ENCODE measurements around the gene MFAP4.

MFAP4 gene

GRCh38 chr17:19409509-19409908 is 22.5 kb upstream of the MFAP4 start:
- DNase-seq: no peak

GRCh38 chr17:19409066-19409465 is 22.1 kb upstream of the MFAP4 start:
- DNase-seq: no peak

DNA sequence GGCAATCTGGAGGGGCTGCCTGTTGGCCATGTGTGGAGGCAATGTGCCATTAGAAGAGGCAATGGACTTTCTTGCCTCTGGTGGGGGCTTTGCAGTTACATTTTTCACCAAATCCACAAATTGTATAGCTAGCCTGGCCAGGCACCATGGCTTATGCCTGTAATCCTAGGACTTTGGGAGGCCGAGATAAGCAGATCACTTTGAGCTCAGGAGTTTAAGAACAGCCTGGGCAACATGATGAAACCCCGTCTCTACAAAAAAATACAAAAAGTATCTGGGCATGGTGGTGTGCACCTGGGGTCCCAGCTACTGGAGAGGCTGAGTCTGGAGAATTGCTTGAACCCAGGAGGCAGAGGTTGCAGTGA is 21.3 kb upstream of the MFAP4 start:
- no peak for DNase-seq

DNA sequence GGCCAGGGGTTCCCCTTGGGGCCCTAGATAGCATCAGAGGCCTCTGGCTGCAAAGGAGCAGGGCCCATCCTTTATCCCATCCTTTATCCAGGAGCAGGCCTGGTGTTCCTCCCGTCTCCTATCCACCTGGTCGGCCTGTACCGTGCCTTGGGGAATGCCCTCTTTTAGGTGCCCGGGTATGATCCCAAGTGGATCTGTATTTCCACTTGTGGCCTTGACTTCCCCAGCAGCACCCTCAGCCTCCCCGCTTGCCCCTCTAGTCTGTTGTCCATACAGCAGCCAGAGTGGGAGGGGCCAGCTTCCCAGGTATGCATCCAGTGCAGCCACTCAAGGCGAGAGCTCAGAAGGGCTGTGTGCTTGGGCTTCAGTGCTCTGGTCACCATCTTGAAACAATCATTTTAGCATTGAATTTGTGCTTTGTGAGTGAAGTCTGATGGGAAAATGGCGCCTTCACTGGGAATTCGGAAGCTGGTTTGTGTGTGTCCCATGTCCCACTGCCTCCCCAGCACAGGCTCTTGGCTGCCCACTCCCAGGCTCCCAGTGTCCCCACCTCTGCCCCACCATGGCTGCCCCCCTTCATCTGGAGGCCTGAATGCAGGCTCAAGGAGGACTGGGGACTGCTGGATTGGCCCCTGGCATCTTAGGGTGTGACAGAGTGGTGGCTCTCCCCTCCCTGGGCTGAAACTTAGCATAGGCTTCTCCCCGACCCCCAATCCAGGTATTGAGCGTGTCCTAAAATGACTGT is 20.8 kb upstream of the MFAP4 start:
- DNase-seq: no peak

- no peak for DNase-seq
Measured at GRCh38 chr17:19405114-19405513, 18.1 kb upstream of the MFAP4 start.

DNA sequence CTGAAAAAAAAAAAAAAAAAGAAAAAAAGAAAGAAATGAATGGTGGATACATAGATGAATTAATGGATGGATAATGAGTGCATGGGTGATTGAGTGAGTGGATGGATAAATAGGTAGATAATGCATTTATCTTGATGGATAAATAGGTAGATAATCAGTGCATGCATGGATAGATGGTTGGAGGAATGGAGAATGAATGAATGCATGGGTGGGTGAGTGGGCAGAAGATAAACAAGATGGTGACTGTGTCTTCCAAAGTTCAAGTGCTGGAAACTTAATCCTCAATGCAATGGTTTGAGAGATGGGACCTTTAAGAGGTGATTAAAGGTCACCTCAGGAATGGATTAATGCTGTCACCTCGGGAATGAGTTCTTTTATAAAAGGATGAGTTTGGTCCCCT is 17.3 kb upstream of the MFAP4 start:
- DNase-seq: no peak

GRCh38 chr17:19403021-19403420 is 16.0 kb upstream of the MFAP4 start:
- no peak for DNase-seq

GRCh38 chr17:19402171-19402570 is 15.2 kb upstream of the MFAP4 start:
- DNase-seq: no peak

DNA sequence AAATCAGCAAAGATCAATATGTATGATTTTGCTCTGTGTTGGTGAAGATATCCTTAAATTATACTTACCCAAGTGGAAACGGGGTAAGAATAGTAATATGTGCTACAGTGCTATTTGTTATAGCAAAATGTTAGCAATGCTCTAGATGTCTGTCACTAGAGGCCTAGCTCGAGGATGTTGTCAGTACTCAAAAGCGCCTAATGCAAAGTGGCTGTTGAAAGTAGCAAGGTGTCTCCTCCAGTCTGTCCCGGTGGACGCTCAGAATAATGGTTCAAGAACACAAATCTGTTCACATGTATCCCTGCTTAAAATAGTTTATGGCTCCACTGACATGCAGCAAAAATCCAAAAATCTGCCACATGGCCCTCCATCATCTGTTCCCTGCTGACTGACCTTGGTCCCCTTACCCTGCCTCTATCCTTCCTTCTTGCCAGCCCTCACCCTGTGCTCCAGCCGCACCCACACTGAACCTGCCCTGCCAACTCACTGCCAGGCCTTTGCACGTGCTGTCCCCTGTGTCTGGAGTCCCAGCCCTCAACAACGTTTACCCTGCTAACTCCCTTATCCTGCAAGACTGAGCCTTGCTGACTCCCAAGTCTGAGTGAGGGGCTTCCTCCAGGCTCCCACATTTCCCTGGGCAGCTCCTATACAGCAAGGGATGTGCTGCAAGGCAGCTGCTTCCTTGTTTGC is 14.5 kb upstream of the MFAP4 start:
- DNase-seq: no peak

- no peak for DNase-seq
Measured at GRCh38 chr17:19399750-19400450, 12.9 kb upstream of the MFAP4 start.

DNA sequence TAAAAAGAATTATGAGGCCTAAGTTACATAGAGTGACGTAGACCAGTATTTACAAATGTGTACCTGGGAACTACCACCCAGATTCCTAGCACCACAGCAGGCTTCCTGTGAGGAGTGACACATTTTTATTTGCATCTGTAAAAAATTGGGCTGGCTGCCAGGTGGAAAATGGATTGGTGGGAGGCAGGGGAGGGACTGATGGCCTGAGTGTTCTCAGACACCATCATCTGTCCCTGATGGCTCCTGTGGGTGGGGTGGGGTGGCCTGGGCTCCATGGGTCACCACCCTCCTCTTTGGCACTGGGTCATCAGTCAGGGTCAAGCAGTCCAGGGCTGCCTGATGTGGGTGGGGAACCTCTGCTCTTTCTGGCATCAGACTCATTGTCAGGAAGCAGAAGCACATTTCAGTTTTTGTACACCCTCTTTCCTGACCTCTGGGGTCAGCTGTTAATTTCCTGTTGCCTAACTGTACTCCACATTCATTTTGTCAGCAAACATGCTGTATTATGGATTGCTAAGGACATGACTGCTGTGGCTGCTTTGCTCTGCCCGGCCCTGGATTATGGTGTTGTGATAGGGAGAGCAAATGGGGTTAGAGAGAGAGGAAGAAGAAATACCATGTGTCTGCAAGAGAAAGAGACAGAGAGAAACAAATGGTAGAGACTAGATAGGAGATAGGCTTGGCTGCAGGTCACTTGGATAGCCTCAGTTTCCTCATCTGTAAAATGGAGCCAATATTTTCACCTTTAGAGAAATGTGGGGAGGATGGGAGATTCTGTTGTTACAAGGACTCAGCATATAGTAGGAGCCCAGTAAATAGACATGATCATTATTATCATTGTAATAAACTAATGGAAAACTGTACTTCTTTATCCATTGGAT is 11.6 kb upstream of the MFAP4 start:
- DNase-seq: peak; percentile 81

DNA sequence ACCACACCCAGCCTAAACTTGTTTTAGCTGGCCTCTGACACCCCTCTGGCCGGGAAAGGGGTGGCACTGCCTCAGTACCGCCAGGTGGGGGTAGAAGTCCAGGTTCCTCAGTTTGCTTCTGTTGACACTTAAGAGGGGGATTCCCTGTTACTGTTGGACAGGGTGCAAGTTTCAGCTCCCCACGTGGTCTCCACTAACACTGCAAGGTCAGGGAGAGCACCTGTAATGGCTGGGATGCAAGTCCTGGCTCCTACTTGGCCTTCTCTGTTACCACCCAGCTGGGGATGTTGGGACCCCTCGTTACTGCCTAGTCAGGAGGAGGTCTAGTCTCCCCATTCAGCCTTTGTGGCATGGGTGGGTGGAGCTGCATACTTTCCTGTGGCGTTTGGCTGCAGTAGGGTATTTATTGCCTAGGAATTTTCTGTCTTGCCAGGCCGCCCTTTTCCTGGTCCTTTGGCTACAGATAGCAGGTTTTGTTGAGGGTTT is 10.6 kb upstream of the MFAP4 start:
- no peak for DNase-seq

DNA sequence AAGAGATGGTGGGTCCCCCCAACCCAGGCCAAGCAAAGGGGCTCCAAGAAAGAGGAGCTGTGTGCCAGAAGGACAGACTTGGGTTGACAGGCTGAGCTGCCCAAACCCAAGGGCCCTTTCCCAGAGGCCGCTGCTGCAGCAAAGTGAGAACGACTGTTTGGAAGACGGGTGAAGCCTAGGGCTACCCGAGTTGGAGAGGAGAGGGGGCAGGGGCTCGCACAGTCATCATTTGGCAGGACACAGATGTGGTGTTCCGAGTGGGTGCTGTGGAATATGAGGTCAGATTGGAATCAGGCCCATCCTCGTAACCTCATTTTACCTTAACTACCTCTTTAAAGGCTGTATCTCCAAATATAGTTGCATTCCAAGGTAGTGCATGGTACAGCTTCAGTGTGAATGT is 5.3 kb upstream of the MFAP4 start:
- no peak for DNase-seq

- DNase-seq: no peak
Measured at GRCh38 chr17:19391432-19391831, 4.4 kb upstream of the MFAP4 start.

DNA sequence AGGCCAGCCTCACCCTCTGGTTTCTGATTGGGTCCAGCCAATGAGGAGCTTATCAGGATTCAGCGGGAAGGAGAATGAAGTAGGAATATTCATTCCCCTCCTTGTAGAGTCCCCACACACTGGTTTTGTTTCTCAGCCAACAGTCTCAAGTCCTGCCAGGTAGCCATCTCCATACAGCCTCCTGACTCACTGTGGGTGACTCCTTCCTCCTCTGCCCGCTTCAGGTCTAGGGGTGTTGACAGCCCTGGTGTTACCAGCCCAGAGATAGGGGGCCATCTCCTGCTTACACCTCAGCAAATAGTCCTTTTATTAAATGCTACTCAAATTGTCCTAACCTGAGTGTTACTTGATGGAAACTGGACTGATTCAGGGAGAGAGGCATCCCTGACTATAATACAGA is 4.0 kb upstream of the MFAP4 start:
- no peak for DNase-seq

DNA sequence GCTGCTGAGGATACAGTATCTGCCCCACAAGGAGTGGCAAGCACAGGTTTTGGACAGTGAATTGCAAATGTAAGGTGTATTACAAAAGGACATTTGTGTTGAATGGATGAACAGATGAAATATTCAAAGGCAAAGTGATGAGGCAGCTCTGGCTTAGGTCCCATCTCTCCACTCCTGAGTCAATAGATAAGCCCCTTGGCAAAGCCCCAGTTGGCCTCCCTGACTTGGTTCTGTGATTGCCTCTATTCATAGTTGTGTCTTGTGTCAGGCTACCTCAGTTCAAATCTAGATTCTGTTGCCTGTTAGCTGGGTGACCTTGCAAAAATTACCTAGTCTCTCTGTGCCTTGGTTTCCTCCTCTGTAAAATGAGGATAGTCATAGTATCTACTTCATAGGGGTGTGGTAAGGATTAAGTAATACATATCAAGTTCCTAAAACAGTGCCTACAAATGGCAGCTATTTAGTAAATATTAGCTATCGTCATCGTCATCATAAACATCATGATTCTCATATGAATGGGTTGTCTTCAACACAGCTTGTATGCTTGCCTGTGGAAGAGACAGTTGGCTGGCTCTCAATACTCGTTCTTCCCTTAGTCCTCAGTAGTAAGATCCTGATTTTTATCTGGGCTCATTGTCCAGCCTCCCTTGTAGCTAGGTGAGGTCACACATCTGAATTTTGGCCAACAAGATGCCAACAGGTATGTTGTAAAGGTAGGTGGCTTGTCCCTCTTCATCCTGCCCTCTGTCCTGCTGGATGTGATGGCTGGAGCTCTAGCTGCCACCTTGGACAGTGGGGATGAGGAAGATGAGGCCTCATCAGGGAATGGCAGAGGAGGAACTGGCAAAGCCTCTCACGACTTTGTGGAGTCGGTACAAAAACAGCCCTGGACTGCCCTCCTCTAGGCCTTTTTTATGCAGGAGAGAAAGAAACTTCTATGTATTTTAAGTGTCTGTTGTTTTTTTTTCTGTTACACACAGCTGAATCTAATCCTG is 2.1 kb upstream of the MFAP4 start:
- DNase-seq: no peak

GRCh38 chr17:19387921-19388521 is 1.0 kb upstream of the MFAP4 start:
- no peak for DNase-seq

GRCh38 chr17:19386051-19386929 is 700 bp downstream of the MFAP4 start:
- peak; percentile 88 for DNase-seq

- DNase-seq: no peak
Measured at GRCh38 chr17:19385521-19385983, 1.4 kb downstream of the MFAP4 start.

Data from MV-4-11 (cell line).